GM19240 (cell line): Measurements from ENCODE around the gene NDUFC1.

ENCODE experiments used
- DNase-seq: peaks from one replicate; pipeline ENCODE4 v3.0.0; 2011; ENCODE audit warnings: low spot score; ENCODE audit not compliant: insufficient read length

NDUFC1 gene

DNA sequence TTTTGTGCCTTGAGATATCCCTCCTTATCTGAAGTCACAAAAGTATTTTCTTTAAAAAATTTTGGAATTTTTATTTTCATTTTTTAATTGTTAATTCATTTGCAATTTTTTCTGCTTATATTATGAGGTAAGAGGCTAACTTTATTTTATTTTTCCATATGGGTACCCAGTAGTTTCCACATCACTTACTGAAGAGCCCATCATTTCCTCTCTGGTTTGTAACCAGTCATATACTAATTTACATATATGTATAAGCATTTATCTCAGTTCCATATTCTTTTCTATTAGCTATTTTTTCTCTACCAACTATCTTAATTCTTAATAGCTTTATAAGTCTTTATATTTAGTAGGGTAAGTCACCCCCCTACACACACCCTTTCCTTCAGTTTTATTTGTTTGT, 49.2 kb downstream of the NDUFC1 start:
- DNase-seq: no peak

GRCh38 chr4:139247700-139248238, 54.5 kb downstream of the NDUFC1 start:
- no peak for DNase-seq

DNA sequence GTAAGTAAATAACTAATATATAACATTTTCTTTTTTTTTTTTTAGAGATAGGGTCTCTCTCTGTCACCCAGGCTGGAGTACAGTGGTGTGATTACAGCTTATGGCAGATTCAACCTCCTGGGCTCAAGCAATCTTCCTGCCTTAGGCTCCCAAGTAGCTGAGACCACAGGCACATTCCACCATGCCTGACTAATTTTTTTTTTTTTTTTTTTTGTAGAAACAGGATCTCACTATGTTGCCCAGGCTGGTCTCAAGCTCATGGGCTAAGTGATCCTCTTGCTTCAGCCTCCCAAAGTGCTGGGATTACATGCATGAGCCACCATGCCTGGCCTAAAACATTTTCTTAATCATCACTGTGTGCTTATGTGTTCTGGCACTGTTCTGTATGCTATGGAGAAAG, 55.0 kb downstream of the NDUFC1 start:
- DNase-seq: no peak

DNA sequence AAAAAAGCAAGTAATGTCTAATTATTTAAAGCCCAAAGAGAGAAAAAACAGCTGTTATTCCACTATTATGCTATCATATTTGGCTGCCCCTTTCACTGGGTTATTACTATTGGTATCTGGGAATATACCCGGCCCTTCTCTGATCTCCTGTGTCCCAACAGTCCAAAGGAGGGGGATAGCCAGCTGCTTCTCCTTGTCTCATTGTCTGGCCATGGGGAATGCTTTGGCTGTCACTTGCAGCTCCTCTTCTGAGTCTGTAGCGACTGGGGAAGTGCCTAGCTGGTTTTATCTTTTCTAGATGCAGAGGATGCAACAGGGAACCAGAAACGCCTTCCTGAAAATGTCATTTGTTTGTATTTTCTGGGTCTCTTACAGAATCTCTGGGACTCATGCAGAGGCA, 56.1 kb downstream of the NDUFC1 start:
- no peak for DNase-seq

- DNase-seq: no peak
These were observed 56.7 kb downstream of the NDUFC1 start for GRCh38 chr4:139245590-139245989.

- no peak for DNase-seq
These were observed 58.6 kb downstream of the NDUFC1 start for GRCh38 chr4:139243448-139244365.

DNA sequence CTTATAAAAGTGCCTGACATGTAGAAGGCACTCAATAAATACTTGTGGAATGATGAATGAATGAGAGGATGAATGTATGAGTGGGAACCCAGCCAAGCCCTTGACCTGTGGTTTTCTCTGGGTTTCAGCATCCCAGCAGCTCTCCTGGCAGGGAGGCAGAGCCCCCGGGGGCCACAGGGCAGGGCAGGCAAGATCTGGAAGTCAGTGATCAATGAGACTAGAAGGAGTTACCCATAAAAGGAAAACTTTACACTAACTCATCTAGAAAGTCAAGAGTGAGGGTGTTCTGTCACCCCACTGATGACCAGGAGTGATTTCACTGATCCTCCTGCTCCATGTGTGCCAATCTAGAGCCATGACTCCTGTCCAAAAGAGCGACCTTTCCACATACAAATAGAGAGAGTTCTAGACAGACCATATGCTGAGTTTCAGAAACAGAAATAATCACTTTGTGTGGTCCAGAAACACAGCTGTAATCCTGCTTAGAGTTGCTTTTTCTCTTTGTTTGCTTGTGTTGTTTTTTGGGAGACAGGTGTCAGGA, 59.7 kb downstream of the NDUFC1 start:
- no peak for DNase-seq

- no peak for DNase-seq
These were observed 60.5 kb downstream of the NDUFC1 start for GRCh38 chr4:139241784-139242151.

DNA sequence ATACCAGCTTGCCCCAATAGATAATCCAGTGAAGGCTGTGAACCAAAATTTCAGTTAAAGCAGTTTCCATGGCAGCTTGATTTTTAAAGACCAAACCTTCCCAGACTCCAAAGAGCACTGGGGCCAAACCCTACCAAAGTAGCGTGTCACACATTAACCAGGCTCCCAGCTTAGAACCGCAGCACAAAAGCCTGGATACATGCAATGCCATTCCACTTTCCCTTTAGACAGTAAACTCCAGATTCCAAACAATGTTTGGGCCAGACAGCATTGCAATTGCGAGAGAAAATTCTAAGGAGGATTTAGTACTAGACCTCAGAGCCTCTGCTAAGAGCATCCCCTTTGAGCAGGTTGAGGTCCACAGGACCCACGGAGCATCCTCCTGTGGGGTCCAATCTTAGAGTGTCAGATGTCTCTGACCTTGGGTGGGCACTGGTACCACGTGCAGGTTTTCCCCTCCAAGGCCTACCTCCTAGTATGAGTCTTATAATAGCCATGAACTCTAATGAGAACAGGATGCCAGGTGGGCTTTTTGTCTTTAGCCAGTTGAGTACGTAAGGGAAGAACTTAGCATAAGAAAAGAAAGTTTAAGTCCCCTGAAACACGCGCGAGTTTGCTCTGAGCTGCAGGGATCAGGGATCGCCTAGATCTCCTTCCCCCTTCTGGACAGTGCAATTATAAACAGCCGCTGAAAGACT, 61.0 kb downstream of the NDUFC1 start:
- DNase-seq: no peak
